ENCODE results near the gene PTGER1. TPM values are rescaled to one million over a fixed set of nuclear protein-coding genes. Genes with fewer than 3 reads are reported as not detected.
A peak's percentile ranks its signal among the peaks of the same experiment; 100 is the strongest.

Gene PTGER1
- total and polyA plus RNA-seq, 2 of the 13 experiments (the other 11 are each of a cell fraction or from before 2014, with no cell fraction given), result 0.13 TPM; not detected in 1

DNA sequence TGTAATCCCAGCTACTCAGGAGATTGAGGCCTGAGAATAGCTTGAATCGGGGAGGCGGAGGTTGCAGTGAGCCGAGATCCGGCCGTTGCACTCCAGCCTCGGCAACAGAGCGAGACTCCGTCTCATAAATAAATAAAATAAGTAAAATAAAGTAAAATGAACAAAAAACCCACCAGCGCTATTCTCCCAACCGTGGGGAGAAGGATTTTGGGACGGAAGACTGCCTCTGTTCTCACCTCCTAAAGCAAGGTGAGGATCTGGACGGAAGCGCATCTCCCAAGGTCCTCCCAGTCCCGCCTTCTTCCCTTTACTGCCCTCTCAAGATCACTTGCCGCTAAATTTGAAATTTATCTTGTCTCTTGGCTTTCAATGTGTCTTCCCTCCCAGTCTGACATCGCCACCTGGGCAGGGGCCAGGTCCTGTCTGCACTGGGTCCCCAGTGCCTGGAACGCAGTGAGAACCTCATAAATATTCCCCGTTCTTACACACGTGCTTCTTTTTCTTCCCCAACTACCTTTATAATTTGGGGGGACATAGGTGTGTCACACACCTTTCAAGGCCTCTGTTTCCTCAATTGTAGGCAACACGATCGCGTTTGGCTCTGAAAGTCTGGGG is 44.2 kb upstream of the PTGER1 start:
- Histone ChIP-seq H3K27ac (ENCODE audit: extremely low read length, insufficient read depth, low read length) (peak overlapping the region; percentile 97), H3K9me3 (ENCODE audit: low read length) (no peaks in the 10 kb centered on the region), H3K27me3 (ENCODE audit: control insufficient read depth in 1 of 2, insufficient read depth in 2 of 2, low read length in 2 of 2) (no peaks in the 10 kb centered on the region; a peak in 1 of 5 replicates), H3K9ac (ENCODE audit: insufficient read depth, low read depth, low read length) (peak overlapping the region; percentile 81), H3K36me3 (replicated peaks in 1 of 2; ENCODE audit: control insufficient read depth in 1 of 2, insufficient read depth in 2 of 2, low read length in 2 of 2) (peaks cover 9 to 22% of the 10 kb centered on the region in 2 experiments), H2AFZ (ENCODE audit: low read length) (no peak overlapping the region), H3K4me3 (replicated peaks in 1 of 3; ENCODE audit: insufficient read depth in 1 of 3, low read depth in 2 of 3, low read length in 3 of 3) (peak overlapping the region in 2 of 3 experiments; percentile 57 to 70; a peak in 3 of 6 replicates), H4K20me1 (ENCODE audit: insufficient read depth, low read length) (peaks cover 32% of the 10 kb centered on the region), H3K4me1 (ENCODE audit: insufficient read depth, low read length) (peaks cover 66% of the 10 kb centered on the region), H3K4me2 (ENCODE audit: low read depth, low read length) (peak overlapping the region; percentile 75), H3K79me2 (ENCODE audit: insufficient read depth, low read length) (peaks cover 37% of the 10 kb centered on the region)
- in situ Hi-C loops (cut with HindIII; ENCODE audit: extremely low pct_ligation_motif_present, low pct_unique_long_range_greater_than_20kb) (no loop called here), intact Hi-C loops (cut with micrococcal nuclease; ENCODE audit: unreplicated experiment) (no loop called here)
- FAIRE-seq (no peak), DNase-seq (ENCODE audit: low spot score) (no peak), ATAC-seq (no peak)
- POLR2A ChIA-PET, result interaction anchor here (0.9 to 5.8 kb wide), 14 partner anchors 9 to 170 kb away, joined by 3 to 123 read pairs (median 8); partner anchors contain the start of genes GIPC1, NDUFB7, TECR and ZNF333
- CTCF ChIA-PET (ENCODE audit: low intra/inter-chr PET ratio, low total read pairs), result no interaction called here
- 62% methylated on average over 22 of the region's 22 CpGs for WGBS (ENCODE audit: low lambda C conversion rate)
- BruUV-seq (replicated peaks), result no TSS peak
- TF ChIP-seq SNAI1 (CRISPR knock-in tag; IDR thresholded peaks at IDR 0.05; ENCODE audit: borderline replicate concordance), result 0 out of 2 replicates have a peak, but pooled peaks have one; percentile 70
- TF ChIP-seq MBD4 (IDR thresholded peaks at IDR 0.05; ENCODE audit: borderline replicate concordance, low read length), result peak; percentile 83
- TF ChIP-seq, protein P1, sequence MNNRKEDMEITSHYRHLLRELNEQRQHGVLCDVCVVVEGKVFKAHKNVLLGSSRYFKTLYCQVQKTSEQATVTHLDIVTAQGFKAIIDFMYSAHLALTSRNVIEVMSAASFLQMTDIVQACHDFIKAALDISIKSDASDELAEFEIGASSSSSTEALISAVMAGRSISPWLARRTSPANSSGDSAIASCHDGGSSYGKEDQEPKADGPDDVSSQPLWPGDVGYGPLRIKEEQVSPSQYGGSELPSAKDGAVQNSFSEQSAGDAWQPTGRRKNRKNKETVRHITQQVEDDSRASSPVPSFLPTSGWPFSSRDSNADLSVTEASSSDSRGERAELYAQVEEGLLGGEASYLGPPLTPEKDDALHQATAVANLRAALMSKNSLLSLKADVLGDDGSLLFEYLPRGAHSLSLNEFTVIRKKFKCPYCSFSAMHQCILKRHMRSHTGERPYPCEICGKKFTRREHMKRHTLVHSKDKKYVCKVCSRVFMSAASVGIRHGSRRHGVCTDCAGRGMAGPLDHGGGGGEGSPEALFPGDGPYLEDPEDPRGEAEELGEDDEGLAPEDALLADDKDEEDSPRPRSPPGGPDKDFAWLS (CRISPR knock-in tag; IDR thresholded peaks at IDR 0.05; ENCODE audit: borderline replicate concordance), result no peak
- peak; percentile 58 for TF ChIP-seq U2AF1 (optimal IDR thresholded peaks at IDR 0.05; ENCODE audit: low read depth, low read length)
- no peak for TF ChIP-seq ZBTB20 (CRISPR knock-in tag; IDR thresholded peaks at IDR 0.05; ENCODE audit: borderline replicate concordance, low read depth)
- 0 out of 2 replicates have a peak, but pooled peaks have one; percentile 9 for TF ChIP-seq MAZ (IDR thresholded peaks at IDR 0.05; ENCODE audit: borderline replicate concordance, low read depth, low read length)
- no peak for TF ChIP-seq MAZ (CRISPR knock-in tag; IDR thresholded peaks at IDR 0.05; ENCODE audit: low read depth)
- peak; percentile 54; the same call in 1 of the 2 replicates for TF ChIP-seq ZC3H4 (CRISPR knock-in tag; IDR thresholded peaks at IDR 0.05; ENCODE audit: borderline replicate concordance)
- no peak for TF ChIP-seq DNMT3B (CRISPR knock-in tag; conservative IDR thresholded peaks at IDR 0.05)
- TF ChIP-seq, protein P2, sequence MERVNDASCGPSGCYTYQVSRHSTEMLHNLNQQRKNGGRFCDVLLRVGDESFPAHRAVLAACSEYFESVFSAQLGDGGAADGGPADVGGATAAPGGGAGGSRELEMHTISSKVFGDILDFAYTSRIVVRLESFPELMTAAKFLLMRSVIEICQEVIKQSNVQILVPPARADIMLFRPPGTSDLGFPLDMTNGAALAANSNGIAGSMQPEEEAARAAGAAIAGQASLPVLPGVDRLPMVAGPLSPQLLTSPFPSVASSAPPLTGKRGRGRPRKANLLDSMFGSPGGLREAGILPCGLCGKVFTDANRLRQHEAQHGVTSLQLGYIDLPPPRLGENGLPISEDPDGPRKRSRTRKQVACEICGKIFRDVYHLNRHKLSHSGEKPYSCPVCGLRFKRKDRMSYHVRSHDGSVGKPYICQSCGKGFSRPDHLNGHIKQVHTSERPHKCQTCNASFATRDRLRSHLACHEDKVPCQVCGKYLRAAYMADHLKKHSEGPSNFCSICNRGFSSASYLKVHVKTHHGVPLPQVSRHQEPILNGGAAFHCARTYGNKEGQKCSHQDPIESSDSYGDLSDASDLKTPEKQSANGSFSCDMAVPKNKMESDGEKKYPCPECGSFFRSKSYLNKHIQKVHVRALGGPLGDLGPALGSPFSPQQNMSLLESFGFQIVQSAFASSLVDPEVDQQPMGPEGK (CRISPR knock-in tag; IDR thresholded peaks at IDR 0.05), result no peak
- TF ChIP-seq ZNF749 (CRISPR knock-in tag; IDR thresholded peaks at IDR 0.05; ENCODE audit: borderline replicate concordance), result no peak
- TF ChIP-seq NFKBIZ (CRISPR knock-in tag; IDR thresholded peaks at IDR 0.05), result 0 out of 2 replicates have a peak, but pooled peaks have one; percentile 12
- no peak for TF ChIP-seq JUND (CRISPR knock-in tag; IDR thresholded peaks at IDR 0.05)
- no peak for TF ChIP-seq SP1 (IDR thresholded peaks at IDR 0.05)
- 0 out of 2 replicates have a peak, but pooled peaks have one; percentile 25 for TF ChIP-seq SP1 (CRISPR knock-in tag; IDR thresholded peaks at IDR 0.05)
- no peak for TF ChIP-seq ZZZ3 (CRISPR knock-in tag; IDR thresholded peaks at IDR 0.05; ENCODE audit: borderline replicate concordance)
- TF ChIP-seq MEIS1 (CRISPR knock-in tag; IDR thresholded peaks at IDR 0.05; ENCODE audit: borderline replicate concordance), result no peak
- no peak for TF ChIP-seq ZNF841 (CRISPR knock-in tag; IDR thresholded peaks at IDR 0.05; ENCODE audit: borderline replicate concordance)
- no peak for TF ChIP-seq RFX5 (IDR thresholded peaks at IDR 0.05; ENCODE audit: low read depth, low read length)
- no peak for TF ChIP-seq ARNT2 (CRISPR knock-in tag; IDR thresholded peaks at IDR 0.05; ENCODE audit: low read depth)
